ACC112 (cell line): ENCODE results near the gene ANKS1B.

Experiments
- H2AFZ ChIP-seq: fragments of 200-600 bp; sonication (generic); one replicate; pipeline ENCODE4 v1.6.0; 2017; ENCODE audit warnings: antibody characterized with exemption, low read length; ENCODE audit not compliant: unreplicated experiment
- H3K27ac ChIP-seq: fragments of 200-600 bp; sonication (generic); 2 replicates; pipeline ENCODE4 v1.5.1; 2014; ENCODE audit warnings: low read depth, mild to moderate bottlenecking, antibody characterized with exemption, low read length, moderate library complexity
- H3K27me3 ChIP-seq: fragments of 200-600 bp; sonication (generic); 2 replicates; pipeline ENCODE4 v1.6.1; 2014; ENCODE audit warnings: mild to moderate bottlenecking, antibody characterized with exemption, low read length, moderate library complexity, mixed read lengths; ENCODE audit not compliant: insufficient read depth
- H3K36me3 ChIP-seq: fragments of 200-600 bp; sonication (generic); 2 replicates; pipeline ENCODE4 v1.6.1; 2016; ENCODE audit warnings: mild to moderate bottlenecking, antibody characterized with exemption, low read length, moderate library complexity, mixed read lengths; ENCODE audit not compliant: insufficient read depth
- H3K4me1 ChIP-seq: fragments of 200-600 bp; sonication (generic); one replicate; pipeline ENCODE4 v1.6.1; 2016; ENCODE audit warnings: low read length, mixed read lengths; ENCODE audit not compliant: insufficient read depth, unreplicated experiment, control insufficient read depth
- H3K4me3 ChIP-seq: fragments of 200-600 bp; sonication (generic); 2 replicates; pipeline ENCODE4 v1.5.1; 2014; ENCODE audit warnings: mild to moderate bottlenecking, low read depth, low read length
- H3K79me2 ChIP-seq: fragments of 200-600 bp; sonication (generic); one replicate; pipeline ENCODE4 v1.6.0; 2016; ENCODE audit warnings: low read length; ENCODE audit not compliant: control insufficient read depth, unreplicated experiment, insufficient read depth

Gene ANKS1B

DNA sequence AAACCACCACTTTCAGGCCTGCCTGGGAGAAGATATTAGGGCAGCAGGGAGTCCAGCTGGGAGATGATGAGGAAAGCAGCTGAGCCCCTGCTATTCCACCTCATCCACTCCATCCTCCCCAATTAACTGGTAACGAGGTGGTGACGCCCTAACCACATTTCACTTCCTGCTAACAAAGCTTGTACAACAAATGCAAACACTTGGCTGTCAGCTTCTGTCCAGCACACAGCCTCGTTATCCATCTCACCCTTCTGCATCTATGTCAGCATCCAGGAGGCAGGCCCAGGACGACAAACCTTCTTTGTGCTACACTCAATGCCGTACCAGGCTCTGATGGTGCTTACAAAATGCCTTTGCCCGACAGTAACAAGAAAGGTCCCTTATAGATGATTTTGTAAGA, 1114.2 kb downstream of the ANKS1B start:
- no peaks in the 10 kb centered on the region for H3K36me3 ChIP-seq
- H3K27me3 ChIP-seq: 0 out of 2 replicates have a peak, but pooled peaks cover 5% of the 10 kb centered on the region
- no peaks in the 10 kb centered on the region for H3K4me1 ChIP-seq

DNA sequence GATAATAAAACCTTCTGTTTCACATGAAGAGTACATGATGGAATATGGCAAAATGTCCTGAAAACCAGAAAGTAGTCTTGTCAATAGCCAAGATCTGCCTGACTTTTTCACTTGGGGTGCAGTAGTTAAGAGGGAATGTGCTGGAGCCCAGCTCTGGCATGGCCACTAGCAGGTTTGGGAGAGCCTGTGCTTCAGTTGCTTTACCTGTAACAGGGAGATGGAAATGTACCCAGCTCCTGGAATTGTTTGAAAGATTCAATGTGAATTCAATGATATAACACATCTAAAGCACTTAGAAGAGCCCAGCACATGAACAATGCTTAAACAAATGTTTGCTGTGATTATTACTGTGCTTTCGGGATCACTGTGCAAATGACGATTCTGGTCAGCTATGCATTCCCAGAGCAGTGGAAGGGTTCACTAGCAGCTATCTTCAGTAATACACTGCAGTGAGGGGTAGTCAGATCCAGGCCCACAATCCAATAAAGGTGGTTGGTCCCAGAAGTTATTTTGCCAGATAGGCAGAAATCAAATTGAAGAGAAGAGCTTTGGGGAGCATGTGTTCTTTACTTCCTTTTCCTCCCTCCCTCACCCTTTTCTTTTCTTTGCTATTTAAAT, 1114.7 kb downstream of the ANKS1B start:
- Histone ChIP-seq H3K27ac (no peak overlapping the region), H3K4me1 (no peaks in the 10 kb centered on the region), H3K79me2 (no peaks in the 10 kb centered on the region), H2AFZ (no peak overlapping the region), H3K27me3 (0 out of 2 replicates have a peak, but pooled peaks cover 5% of the 10 kb centered on the region), H3K4me3 (no peak overlapping the region), H3K36me3 (no peaks in the 10 kb centered on the region)

More for the DNA sequence above, 1114.2 kb downstream of the ANKS1B start:
- no peak overlapping the region for H2AFZ ChIP-seq
- no peaks in the 10 kb centered on the region for H3K79me2 ChIP-seq
- H3K4me3 ChIP-seq: no peak overlapping the region
- H3K27ac ChIP-seq: no peak overlapping the region

DNA sequence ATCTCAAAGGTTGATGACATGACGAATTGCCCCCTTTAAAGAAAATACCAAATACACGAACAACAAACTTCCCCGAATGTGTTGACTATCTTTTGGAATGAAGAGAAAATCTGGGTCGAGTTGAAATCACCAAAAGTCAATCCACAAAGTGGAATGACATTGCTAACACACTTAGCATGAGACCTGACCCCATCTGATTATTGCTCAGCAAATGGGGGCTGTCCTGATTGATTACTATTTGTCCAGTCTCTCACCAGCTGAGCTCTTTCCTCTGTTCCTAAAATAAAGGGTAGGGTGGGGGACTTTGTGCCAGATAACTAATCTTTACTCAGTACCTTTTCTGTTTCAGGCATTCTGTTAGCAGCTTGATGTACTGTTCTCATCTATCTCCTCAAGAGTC, 1116.2 kb downstream of the ANKS1B start:
- H3K4me3 ChIP-seq: no peak overlapping the region
- H3K79me2 ChIP-seq: no peaks in the 10 kb centered on the region
- H3K36me3 ChIP-seq: no peaks in the 10 kb centered on the region
- no peak overlapping the region for H3K27ac ChIP-seq
- no peaks in the 10 kb centered on the region for H3K4me1 ChIP-seq
- no peak overlapping the region for H2AFZ ChIP-seq
- H3K27me3 ChIP-seq: no peaks in the 10 kb centered on the region

DNA sequence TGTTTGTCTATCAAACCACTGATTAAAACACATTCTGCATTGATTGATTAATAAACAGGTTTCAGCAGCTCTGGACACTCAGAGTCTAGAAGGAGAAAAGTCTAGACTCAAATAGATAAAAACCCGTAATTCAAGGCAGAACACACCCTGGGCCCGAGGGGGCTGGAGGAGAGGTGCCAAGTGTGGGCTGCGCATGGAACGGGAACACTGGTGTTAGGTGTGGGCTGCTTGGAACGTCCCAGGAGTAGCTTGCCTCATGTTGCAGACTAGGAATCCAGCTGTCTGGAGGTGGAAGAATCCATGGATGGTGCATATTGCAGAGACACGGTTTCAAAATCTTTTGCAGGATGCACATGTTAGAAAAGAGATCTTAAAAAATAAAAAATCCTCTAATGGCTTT, 1116.7 kb downstream of the ANKS1B start:
- Histone ChIP-seq H3K4me1 (no peaks in the 10 kb centered on the region), H3K79me2 (no peaks in the 10 kb centered on the region), H3K4me3 (no peak overlapping the region), H3K36me3 (no peaks in the 10 kb centered on the region), H2AFZ (no peak overlapping the region), H3K27ac (no peak overlapping the region), H3K27me3 (no peaks in the 10 kb centered on the region)

DNA sequence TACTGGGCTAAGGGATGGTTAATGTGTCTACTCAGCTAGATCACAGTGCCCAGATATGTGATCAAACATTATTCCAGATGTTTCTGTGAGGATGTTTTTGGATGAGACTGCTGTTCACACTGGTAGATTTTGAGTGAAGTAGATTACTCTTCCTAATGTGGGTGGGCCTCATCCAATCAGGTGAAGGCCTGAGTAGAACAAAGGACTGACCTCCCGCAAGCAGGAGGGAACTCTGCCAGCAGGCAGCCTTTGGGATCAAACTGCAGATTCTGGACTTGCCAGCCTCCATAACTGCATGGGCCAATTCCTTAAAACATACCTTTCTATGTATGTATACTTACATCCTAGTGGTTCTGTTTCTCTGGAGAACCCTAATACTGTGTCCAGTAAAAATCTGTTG, 1120.4 kb downstream of the ANKS1B start:
- Histone ChIP-seq H3K27ac (no peak overlapping the region), H2AFZ (no peak overlapping the region), H3K27me3 (peaks cover 3% of the 10 kb centered on the region; the same call in 1 of the 2 replicates), H3K36me3 (no peaks in the 10 kb centered on the region), H3K4me3 (no peak overlapping the region), H3K4me1 (no peaks in the 10 kb centered on the region), H3K79me2 (no peaks in the 10 kb centered on the region)

DNA sequence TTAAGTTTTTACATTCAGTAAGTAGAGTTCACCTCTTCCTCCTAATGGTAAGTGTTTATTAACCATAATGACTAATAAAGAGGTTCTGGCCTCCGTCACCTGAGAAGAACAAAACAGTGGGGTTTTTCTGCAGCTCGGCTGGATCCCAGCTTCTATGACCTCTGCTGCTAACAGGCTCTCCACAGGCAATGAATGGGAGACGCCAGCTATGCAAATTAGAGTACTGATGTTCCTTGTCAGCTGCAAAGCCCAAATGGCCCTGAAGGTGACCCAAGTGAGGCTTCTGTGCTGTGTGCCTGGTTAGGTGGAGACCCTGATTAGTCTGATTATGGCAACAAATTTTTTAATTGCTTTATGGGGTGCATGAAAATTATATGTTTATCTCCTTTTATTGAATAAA, 1121.6 kb downstream of the ANKS1B start:
- no peaks in the 10 kb centered on the region for H3K36me3 ChIP-seq
- H3K27me3 ChIP-seq: peaks cover 10% of the 10 kb centered on the region; the same call in 1 of the 2 replicates
- no peak overlapping the region for H3K27ac ChIP-seq
- H3K79me2 ChIP-seq: no peaks in the 10 kb centered on the region
- no peak overlapping the region for H3K4me3 ChIP-seq
- no peaks in the 10 kb centered on the region for H3K4me1 ChIP-seq
- H2AFZ ChIP-seq: no peak overlapping the region

DNA sequence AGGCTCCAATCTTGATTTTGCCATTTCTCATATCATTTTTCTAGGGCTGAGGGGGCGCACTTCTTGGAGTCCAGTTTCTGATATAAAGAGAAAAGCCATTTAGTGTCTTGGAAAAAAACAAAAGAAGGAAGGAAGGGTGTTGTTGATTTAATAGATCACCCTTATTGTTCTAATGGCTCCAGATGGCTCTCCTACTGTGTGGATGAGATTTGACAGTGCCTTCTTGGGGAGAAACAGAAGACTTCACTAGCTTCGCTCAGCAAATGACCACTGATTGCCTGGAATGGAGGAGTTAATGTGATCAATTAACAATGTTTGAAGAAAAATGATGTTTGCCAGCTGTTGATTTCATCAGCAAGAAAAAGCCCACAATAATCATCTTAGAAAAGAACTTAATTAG, 1123.5 kb downstream of the ANKS1B start:
- Histone ChIP-seq H3K4me1 (no peaks in the 10 kb centered on the region), H3K27me3 (peaks cover 10% of the 10 kb centered on the region; the same call in 1 of the 2 replicates), H3K79me2 (no peaks in the 10 kb centered on the region), H2AFZ (no peak overlapping the region), H3K36me3 (no peaks in the 10 kb centered on the region), H3K4me3 (no peak overlapping the region), H3K27ac (no peak overlapping the region)

DNA sequence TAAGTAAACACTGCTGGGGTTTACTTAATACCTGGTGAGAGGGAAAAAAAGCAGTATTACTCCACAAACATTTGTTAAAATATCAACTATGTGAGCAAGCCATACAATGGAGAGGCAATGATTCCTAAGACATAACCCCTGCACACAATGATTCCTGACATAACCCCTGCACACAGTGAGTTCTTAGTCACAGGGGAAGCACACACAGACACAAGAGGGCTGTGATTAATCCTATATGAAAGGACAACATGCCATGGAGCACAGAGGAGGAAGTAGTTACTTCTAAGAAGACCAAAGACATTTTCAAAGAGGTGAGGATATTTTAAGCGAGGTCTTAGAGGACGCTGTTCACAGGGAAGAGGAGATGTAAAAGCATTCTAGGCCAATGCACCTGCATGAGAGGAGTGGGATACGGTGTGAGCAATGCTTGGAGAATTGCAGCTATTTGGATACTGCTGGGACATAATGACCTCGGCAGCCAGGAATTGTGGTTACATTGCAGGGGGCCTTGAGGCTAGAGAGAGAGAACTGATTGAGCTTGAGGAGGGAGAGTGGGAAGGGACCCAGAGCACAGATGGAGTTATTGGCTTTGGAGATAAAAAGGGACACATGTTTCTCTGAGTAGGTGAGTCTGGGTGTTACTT, 1127.7 kb downstream of the ANKS1B start:
- Histone ChIP-seq H3K4me1 (no peaks in the 10 kb centered on the region), H3K27me3 (peaks cover 16% of the 10 kb centered on the region; the same call in 1 of the 2 replicates), H2AFZ (no peak overlapping the region), H3K27ac (no peak overlapping the region), H3K4me3 (no peak overlapping the region), H3K36me3 (no peaks in the 10 kb centered on the region), H3K79me2 (no peaks in the 10 kb centered on the region)

DNA sequence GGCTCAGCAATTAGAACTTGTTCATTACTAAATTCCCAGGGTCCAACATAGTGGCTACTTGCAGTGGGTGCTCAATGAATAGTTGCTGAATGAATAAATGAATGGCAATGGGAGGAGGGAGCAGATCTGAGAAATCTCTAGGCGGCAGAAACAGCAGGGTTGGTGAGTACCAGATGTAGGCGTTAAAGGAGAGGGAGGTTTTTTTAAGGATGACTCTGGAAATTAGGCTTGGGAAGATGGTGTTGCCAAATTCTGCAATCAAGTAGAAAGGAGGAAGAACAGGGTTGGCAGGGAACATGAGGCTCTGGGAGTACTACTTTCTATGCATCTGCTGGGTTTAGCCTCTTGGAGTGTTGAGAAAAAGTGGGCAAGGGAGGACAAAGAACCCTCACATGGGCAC, 1132.6 kb downstream of the ANKS1B start:
- Histone ChIP-seq H3K36me3 (no peaks in the 10 kb centered on the region), H3K27me3 (peaks cover 6% of the 10 kb centered on the region; the same call in 1 of the 2 replicates)

DNA sequence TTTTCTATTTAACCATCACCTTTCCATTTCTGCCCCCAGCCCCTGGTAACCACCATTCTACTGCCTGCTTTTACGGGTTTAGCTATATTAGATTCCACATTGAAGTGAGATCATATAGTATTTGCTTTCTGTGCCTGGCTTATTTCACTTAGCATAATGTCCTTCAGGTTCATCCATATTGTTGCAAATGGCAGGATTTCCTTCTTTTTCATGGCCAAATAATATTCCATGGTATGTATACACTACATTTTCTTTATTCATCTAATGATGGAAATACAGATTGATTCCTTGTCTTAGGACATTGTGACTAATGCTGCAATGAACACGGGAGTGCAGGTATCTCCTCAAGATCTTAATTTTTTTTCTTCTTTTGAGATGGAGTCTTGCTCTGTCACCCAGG, 1137.5 kb downstream of the ANKS1B start:
- Histone ChIP-seq H3K27me3 (peaks cover 12% of the 10 kb centered on the region; the same call in 1 of the 2 replicates), H3K36me3 (no peaks in the 10 kb centered on the region), H2AFZ (no peak overlapping the region), H3K4me3 (no peak overlapping the region), H3K4me1 (no peaks in the 10 kb centered on the region), H3K27ac (no peak overlapping the region), H3K79me2 (no peaks in the 10 kb centered on the region)

More for the DNA sequence above, 1132.6 kb downstream of the ANKS1B start:
- Histone ChIP-seq H3K27ac (no peak overlapping the region), H2AFZ (no peak overlapping the region), H3K4me1 (no peaks in the 10 kb centered on the region), H3K4me3 (no peak overlapping the region), H3K79me2 (no peaks in the 10 kb centered on the region)

DNA sequence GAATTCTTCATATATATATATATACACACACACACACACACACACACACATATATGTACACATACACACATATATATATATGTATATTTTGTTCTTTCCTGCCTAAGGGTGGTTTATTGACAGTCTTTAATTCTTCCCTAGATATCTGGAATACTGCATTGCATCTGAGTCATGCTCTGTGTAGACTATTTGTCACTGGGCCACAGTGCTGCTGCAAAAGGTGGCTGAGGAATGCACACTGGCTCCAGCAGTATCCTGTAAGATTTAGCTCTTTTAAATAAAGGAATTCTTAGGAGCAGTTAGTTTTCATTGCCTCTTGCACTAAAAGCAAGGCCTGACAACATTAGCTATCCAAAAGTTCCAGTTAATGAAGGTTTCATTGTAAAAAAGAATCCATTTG, 1138.8 kb downstream of the ANKS1B start:
- Histone ChIP-seq H3K79me2 (no peaks in the 10 kb centered on the region), H3K36me3 (no peaks in the 10 kb centered on the region), H3K27ac (no peak overlapping the region), H3K4me3 (no peak overlapping the region), H3K27me3 (peaks cover 19% of the 10 kb centered on the region), H2AFZ (no peak overlapping the region), H3K4me1 (no peaks in the 10 kb centered on the region)
